AG09309 (cell line): ENCODE data around the gene LBR.
"Not testable (repeated sequence)": the region's sequence is repeated elsewhere in the genome, so short reads cannot be mapped to it uniquely, and the experiment has no call there.

Experiments used
- DNase-seq: peaks from one replicate; pipeline ENCODE4 v3.0.0-alpha.2; 2010; ENCODE audit warnings: low read depth
- H3K4me3 ChIP-seq: 2 replicates; pipeline ENCODE4 v1.5.1; 2011; ENCODE audit warnings: mild to moderate bottlenecking, low read depth, low read length, moderate library complexity; ENCODE audit not compliant: control insufficient read depth
- TF ChIP-seq, protein P1 (sequence below): IDR thresholded peaks from 2 replicates; pipeline ENCODE4 v1.5.1; 2011; ENCODE audit warnings: mild to moderate bottlenecking, low read depth, low read length, inconsistent platforms; ENCODE audit not compliant: insufficient read depth, control insufficient read depth; ENCODE audit errors: missing control alignments

Gene LBR

DNA sequence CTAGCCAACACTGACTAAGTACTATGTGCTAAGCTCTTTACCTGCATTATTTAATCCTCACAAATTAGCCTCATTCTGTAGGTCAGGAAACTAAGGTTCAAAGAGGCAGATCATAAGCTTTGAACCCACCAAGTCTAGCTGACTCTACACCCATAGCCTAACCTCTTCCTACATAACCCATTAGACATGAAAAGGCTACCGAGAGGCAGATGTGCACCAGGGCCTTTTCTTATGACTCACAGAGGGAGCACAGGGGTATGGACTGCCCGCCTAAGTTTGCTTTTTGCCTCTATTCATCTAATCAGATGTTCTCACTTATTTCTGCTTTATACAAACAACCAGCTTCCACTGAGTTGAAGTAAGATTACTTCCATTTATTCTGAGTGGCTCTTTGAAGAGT is 31.5 kb downstream of the LBR start:
- no peak for DNase-seq
- TF ChIP-seq, protein P1, sequence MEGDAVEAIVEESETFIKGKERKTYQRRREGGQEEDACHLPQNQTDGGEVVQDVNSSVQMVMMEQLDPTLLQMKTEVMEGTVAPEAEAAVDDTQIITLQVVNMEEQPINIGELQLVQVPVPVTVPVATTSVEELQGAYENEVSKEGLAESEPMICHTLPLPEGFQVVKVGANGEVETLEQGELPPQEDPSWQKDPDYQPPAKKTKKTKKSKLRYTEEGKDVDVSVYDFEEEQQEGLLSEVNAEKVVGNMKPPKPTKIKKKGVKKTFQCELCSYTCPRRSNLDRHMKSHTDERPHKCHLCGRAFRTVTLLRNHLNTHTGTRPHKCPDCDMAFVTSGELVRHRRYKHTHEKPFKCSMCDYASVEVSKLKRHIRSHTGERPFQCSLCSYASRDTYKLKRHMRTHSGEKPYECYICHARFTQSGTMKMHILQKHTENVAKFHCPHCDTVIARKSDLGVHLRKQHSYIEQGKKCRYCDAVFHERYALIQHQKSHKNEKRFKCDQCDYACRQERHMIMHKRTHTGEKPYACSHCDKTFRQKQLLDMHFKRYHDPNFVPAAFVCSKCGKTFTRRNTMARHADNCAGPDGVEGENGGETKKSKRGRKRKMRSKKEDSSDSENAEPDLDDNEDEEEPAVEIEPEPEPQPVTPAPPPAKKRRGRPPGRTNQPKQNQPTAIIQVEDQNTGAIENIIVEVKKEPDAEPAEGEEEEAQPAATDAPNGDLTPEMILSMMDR: no peak
- H3K4me3 ChIP-seq: no peak overlapping the region

DNA sequence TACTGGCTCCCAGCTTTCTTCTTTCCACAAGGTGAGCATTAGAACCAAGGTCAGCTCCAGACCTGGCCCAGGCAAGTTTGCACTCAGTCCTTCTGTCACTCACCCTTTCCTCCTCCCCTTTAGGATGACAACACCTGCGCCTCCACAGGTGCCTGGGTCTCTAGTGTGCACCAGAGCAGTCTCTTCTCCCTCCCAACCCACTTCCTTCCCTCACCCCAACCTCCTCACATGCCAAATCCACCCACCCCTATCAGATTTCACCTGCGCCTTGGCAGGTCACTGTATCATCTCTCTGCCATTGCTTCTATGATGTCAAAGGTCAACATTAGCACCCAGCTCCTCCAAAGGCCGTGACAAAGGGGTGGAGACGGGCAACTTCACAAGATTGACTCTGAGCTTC is 38.0 kb downstream of the LBR start:
- TF ChIP-seq, protein P1: no peak

DNA sequence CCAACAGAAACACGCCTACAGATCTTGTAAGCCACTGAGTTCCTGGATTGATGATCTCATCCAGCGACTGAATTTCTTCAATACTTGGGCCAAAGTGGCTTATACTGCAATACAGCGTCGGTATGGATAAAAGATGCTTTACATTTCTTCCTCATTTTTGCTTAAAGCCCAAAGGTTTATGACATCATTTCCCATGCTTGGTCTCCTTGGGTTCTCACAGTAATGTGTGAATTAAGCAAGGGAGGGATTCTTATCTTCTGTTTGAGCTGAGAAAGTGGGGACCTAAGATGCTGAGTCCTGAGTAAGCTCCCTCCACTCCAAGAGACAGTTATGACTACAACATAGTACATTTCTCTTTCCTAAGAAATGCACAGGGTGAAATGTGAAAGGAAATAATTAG is 39.5 kb downstream of the LBR start:
- no peak overlapping the region for H3K4me3 ChIP-seq
- DNase-seq: no peak
- TF ChIP-seq, protein P1: no peak

More for the DNA sequence above, 38.0 kb downstream of the LBR start:
- no peak overlapping the region for H3K4me3 ChIP-seq
- DNase-seq: no peak

DNA sequence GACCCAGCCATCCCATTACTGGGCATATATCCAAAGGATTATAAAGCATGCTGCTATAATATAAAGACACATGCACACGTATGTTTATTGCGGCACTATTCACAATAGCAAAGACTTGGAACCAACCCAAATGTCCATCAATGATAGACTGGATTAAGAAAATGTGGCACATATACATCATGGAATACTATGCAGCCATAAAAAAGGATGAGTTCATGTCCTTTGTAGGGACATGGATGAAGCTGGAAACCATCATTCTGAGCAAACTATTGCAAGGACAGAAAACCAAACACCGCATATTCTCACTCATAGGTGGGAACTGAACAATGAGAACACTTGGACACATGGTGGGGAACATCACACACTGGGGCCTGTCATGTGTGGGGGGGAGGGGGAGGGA is 41.0 kb downstream of the LBR start:
- H3K4me3 ChIP-seq, DNase-seq: not testable (repeated sequence)

DNA sequence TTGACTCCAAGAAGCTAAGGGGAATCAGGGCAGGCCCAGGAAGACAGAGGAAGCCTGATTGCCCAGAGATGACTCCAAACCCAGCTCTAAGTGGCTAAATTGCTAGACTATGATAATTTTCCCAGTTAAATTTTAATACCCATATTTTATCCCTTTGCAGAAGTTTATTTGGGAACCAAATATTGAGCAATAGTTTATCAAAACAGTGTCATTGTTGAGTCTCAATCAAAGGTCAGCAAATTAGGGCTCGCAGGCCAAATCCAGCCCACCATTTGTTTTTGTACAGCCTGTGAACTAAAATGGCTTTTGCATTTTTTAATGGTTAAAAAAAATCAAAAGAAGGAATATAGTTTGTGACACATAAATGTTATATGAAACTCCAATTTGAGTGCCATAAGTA is 47.1 kb downstream of the LBR start:
- no peak overlapping the region for H3K4me3 ChIP-seq
- no peak for DNase-seq
- TF ChIP-seq, protein P1: no peak

DNA sequence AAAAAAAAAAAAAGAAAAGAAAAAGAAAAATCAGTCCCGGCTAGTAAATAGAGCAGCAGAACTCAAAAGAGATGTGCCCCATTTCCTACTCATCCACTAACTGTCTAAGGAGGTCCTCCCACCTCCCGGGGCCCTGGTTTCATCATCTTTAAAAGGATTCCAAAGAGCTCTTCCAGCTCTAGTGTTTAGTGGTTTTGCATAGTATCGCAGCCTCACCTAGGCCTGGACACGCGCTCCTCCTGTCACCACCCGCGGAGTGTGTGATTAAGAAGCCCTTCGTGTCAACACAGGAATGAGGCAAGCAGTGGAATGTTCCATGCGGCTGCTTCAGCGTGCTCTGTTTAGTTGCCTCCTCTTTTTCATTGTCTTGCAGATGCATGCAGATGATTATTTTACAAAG is 49.0 kb downstream of the LBR start:
- H3K4me3 ChIP-seq: no peak overlapping the region
- peak; percentile 18 for DNase-seq
- TF ChIP-seq, protein P1: no peak

DNA sequence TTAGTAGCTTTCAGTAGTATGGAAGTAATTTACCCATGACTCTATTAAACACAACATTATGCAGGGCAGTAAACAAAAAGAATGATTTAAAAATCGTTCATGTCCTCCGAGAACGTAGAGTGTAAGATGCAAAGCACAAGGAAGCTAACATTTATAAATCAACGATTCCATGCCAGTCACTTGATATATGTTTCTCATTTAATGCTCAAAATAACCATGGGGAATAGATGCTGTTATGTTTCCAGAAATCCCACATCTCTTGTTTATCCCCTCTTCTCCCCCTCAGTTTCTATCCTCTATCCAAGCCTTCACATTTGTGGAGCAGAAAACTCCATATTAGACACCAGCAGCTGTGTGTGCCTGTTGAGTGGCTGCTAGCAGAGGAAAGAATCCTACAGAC is 52.8 kb downstream of the LBR start:
- TF ChIP-seq, protein P1: no peak
- no peak for DNase-seq
- no peak overlapping the region for H3K4me3 ChIP-seq
